ENCODE measurements around the gene TAS2R40. TPM values are rescaled to one million over a fixed set of nuclear protein-coding genes. Genes with fewer than 3 reads are reported as not detected.
"Not testable (repeated sequence)": the region's sequence is repeated elsewhere in the genome, so short reads cannot be mapped to it uniquely, and the experiment has no call there.

Gene TAS2R40
- not detected in 2 replicates for total RNA-seq (2014; rRNA removed; shearing (Covaris generic); ENCODE audit: low replicate concordance)

- DNase-seq (ENCODE audit: low read depth), result no peak
- in situ Hi-C loops (cut with HindIII; ENCODE audit: low pct_unique_long_range_greater_than_20kb, low sequenced_read_pairs), result no loop called here
Observed at GRCh38 chr7:143221737-143222136, at the start of gene TAS2R40. Gene TAS2R40, plus strand, starts transcription at chr7:143222037. Its CDS starts 42 bp downstream, at chr7:143222079.

GRCh38 chr7:143172354-143172753 is 49.5 kb upstream of the TAS2R40 start:
- DNase-seq (ENCODE audit: low read depth), result no peak
- in situ Hi-C loops (cut with HindIII; ENCODE audit: low pct_unique_long_range_greater_than_20kb, low sequenced_read_pairs), result no loop called here

DNA sequence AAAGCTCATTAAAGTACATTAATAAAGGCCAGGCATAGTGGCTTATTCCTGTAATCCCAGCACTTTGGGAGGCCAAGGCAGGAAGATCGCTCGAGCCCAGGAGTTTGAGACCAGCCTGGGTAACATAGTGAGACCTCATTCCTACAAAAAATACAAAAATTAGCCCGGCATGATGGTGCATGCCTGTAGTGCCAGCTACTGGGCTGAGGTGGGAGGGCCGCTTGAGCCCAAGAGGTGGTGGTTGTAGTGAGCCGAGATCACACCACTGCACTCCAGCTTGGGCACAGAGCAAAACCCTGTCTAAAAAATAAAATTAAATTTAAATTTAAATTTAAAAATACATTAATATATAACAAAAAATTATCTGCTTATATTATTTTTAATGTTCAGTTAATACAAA is 45.7 kb upstream of the TAS2R40 start:
- in situ Hi-C loops (cut with HindIII; ENCODE audit: low pct_unique_long_range_greater_than_20kb, low sequenced_read_pairs), result no loop called here
- no peak for DNase-seq (ENCODE audit: low read depth)

- no peak for DNase-seq (ENCODE audit: low read depth)
- in situ Hi-C loops (cut with HindIII; ENCODE audit: low pct_unique_long_range_greater_than_20kb, low sequenced_read_pairs), result no loop called here
Observed at GRCh38 chr7:143177374-143178119, 44.3 kb upstream of the TAS2R40 start.

DNA sequence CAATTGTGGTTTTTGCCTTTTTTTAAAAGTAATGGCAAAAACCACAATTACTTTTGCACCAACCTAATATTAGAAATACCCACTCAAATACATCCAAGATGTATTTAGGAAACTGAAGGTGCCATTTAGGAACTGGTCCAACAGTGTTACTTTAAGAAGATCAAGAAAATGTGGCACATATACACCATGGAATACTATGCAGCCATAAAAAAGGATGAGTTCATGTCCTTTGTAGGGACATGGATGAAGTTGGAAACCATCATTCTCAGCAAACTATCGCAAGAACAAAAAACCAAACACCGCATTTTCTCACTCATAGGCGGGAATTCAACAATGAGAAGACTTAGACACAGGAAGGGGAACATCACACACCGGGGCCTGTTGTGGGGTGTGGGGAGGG is 41.1 kb upstream of the TAS2R40 start:
- DNase-seq (ENCODE audit: low read depth); in situ Hi-C loops (cut with HindIII; ENCODE audit: low pct_unique_long_range_greater_than_20kb, low sequenced_read_pairs): not testable (repeated sequence)

DNA sequence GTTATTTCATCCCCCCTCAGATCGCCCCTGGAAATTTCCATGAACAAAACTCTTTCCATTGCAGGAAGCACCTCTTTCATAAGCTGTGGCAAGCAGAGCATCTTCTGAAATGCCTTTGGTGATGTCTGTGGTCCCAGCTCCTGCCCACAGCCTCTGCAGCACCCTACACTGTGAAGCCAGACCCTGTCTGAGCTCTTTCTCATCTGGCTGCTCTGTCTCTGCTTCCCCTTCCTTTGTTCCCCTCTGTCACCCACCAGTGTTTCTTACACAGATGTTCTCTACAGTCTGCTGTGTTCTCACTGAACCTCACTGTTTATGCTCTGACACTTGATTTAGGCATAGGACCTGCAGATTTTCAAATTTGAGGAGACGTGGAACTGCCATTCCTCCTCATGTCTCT is 40.5 kb upstream of the TAS2R40 start:
- no peak for DNase-seq (ENCODE audit: low read depth)
- in situ Hi-C loops (cut with HindIII; ENCODE audit: low pct_unique_long_range_greater_than_20kb, low sequenced_read_pairs), result no loop called here

GRCh38 chr7:143183024-143183423 is 38.8 kb upstream of the TAS2R40 start, which contains the start of gene TAS2R39:
Gene TAS2R39, plus strand, starts transcription at chr7:143183419. Its CDS starts 0 bp downstream, at chr7:143183419.
- no peak for DNase-seq (ENCODE audit: low read depth)
- in situ Hi-C loops (cut with HindIII; ENCODE audit: low pct_unique_long_range_greater_than_20kb, low sequenced_read_pairs), result no loop called here

DNA sequence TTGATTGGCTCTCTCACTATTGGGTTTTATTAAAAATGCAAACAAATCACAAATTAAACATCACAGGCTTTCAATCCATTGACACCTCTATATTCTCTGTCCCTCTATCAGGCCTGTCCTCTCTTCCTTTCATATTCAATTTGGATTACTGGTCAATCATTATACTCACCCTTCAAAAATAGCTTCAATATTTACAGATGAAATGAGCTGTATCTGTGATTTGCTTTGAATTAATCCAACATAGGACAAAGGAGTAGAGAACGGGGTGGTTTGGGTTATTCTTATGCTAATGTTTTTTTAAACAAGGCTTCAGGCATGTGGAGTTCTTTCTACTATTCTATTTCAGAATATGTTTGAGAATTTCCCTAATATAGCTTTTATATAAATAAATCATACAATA is 36.3 kb upstream of the TAS2R40 start:
- in situ Hi-C loops (cut with HindIII; ENCODE audit: low pct_unique_long_range_greater_than_20kb, low sequenced_read_pairs), result no loop called here
- DNase-seq (ENCODE audit: low read depth), result no peak

GRCh38 chr7:143188994-143189393 is 32.8 kb upstream of the TAS2R40 start:
- in situ Hi-C loops (cut with HindIII; ENCODE audit: low pct_unique_long_range_greater_than_20kb, low sequenced_read_pairs), result no loop called here
- DNase-seq (ENCODE audit: low read depth), result no peak

- no peak for DNase-seq (ENCODE audit: low read depth)
- in situ Hi-C loops (cut with HindIII; ENCODE audit: low pct_unique_long_range_greater_than_20kb, low sequenced_read_pairs), result no loop called here
Observed at GRCh38 chr7:143193880-143194279, 28.0 kb upstream of the TAS2R40 start.

GRCh38 chr7:143199040-143199439 is 22.8 kb upstream of the TAS2R40 start:
- in situ Hi-C loops (cut with HindIII; ENCODE audit: low pct_unique_long_range_greater_than_20kb, low sequenced_read_pairs), result no loop called here
- no peak for DNase-seq (ENCODE audit: low read depth)

DNA sequence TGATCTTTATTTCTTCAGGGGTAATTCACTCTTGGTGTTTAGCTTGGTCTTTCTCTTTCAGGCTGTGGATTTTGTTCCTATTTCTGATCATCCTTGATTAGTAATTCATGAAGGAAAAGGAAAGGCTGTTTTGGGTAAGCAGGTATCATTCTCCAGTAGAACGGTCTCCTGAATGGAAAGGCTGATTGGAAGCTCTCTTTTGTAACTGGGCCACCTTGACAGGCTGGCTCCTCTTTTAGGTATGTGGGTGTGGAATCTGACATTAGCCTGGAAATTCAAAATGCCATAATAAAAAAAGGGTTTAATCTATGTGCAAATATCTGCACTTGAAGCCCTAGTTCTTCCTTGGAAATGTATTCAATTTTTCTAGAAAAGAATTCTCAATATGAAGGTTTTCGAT is 19.7 kb upstream of the TAS2R40 start:
- in situ Hi-C loops (cut with HindIII; ENCODE audit: low pct_unique_long_range_greater_than_20kb, low sequenced_read_pairs), result no loop called here
- no peak for DNase-seq (ENCODE audit: low read depth)

DNA sequence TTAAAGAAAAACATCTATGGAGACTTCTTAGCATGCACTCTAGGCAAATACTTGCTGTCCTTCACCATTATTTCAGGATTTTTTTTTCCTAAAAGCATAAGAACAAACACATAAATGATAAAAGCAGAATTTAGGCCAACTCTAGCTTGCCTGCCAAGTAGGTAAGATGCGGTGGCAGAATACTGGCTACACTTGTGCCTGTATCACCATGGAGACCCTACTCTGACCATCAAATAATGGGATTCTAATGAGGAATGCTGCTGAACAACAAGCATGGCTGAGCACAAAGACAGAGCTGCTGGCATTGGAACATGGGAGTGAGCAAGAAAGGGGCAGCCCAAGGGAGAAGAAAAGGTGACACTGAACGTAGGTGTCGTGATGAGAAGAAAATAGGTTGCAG is 18.5 kb upstream of the TAS2R40 start:
- DNase-seq (ENCODE audit: low read depth), result no peak
- in situ Hi-C loops (cut with HindIII; ENCODE audit: low pct_unique_long_range_greater_than_20kb, low sequenced_read_pairs), result no loop called here

DNA sequence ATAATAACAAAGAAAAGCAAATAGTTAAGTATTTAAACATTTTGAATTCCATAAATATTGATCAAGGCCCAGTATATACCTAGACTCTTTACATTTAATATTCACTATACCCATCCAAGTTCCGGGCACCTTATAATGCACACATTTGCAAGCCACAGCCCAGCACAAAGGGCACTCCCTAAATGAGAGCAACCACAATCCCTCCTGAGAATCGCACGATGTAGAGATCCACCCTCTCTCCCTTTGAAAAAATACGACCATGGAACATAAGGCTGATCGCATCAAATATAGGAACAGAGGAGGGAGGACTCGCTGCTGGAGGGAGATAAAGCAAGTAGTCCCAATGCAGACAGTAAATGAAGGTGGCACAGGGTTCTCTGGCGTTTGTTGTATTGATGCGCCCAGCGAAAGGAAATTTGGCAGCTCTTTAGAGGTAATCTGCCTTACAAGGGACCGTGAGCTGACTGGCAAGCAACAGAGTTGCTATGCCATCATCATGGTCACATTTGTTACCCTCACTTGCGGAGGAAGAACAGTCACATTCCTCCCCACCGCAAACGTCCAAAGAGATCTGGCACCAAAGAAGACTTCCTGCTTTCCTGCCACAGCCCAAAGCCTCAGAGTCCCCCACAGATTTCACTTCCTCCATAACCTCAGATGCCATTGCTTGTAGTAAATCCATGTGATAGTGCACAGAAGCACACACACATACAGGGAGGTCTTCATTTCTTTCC is 16.1 kb upstream of the TAS2R40 start:
- no peak for DNase-seq (ENCODE audit: low read depth)
- in situ Hi-C loops (cut with HindIII; ENCODE audit: low pct_unique_long_range_greater_than_20kb, low sequenced_read_pairs), result no loop called here

DNA sequence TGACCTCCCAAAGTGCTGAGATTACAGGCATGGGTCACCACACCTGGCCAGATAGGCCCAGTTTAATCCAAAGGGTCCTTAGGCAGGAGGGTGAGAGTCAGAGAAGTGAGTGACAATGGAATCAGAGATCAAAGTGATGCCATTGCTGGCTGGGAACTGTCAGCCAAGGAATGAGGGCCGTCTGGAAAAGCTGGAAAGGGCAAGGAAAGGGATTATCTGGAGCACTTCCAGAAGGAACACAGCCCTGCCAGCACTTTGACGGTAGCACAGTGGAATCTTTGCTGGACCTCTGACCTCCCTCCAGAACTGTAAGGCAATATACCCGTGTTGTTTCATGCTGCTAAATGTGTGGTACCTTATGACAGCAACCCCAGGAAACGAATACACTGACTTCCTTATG is 11.3 kb upstream of the TAS2R40 start:
- DNase-seq (ENCODE audit: low read depth), result no peak
- in situ Hi-C loops (cut with HindIII; ENCODE audit: low pct_unique_long_range_greater_than_20kb, low sequenced_read_pairs), result no loop called here

- DNase-seq (ENCODE audit: low read depth); in situ Hi-C loops (cut with HindIII; ENCODE audit: low pct_unique_long_range_greater_than_20kb, low sequenced_read_pairs): not testable (repeated sequence)
Observed at GRCh38 chr7:143213478-143213877, 8.4 kb upstream of the TAS2R40 start.

DNA sequence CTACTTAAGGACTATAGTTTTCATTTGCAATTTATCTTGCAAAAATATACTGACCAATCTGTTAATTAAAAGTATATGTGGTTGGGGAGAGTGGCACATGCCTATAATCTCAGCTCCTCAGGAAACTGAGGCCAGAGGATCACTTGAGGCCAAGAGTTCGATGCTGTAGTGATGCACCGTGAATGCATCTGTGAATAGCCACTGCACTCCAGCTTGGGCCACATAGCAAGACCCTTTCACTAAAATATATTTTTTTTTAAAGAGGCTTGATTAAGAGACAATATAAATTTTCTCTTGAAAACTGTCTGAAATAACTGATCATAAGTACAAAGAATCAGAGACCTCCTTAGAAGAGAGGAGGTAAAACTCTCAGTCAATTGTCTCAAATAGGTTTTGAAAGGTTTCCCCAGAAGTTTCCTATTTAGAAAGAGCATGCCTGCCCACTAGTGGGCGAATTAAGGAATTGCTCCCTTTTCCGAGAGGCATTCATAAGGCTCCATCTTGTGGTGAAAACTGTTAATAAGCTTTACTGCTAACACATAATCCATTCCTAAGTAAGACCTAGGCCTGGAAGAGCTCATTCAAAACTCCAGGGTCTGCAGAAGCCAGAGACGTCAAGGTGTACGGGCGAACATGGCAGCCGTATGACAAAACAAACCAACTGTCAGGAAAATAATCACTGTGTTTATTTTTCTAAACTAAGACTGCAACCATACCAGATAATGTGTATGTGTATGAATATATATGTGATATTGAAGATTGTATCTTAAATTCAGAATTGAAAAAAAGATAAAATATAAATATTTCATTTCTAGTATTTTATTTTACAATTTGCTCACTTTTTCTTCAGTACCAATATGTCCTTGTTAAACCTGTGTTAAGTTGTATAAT is 6.8 kb upstream of the TAS2R40 start:
- peak; percentile 59 for DNase-seq (ENCODE audit: low read depth)
- in situ Hi-C loops (cut with HindIII; ENCODE audit: low pct_unique_long_range_greater_than_20kb, low sequenced_read_pairs), result no loop called here

DNA sequence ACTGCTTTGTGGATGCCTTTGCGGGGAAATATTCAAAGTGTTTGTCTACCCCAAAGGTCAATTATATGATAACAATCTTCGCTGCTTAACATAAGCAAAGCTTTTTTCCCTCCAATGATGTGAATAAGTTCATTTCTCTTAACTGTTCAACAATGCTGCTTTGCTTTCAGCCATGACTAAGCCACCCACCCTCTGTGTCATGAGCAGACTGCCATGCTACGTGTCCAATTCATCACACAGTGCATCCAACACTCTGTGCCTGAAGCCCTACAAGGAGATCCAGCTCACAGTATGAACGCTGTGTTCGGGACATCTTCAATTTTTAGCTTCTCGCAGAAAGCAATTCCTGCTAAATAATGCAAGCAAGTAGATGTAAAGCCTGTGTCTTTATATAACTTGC is 5.7 kb upstream of the TAS2R40 start:
- in situ Hi-C loops (cut with HindIII; ENCODE audit: low pct_unique_long_range_greater_than_20kb, low sequenced_read_pairs), result no loop called here
- DNase-seq (ENCODE audit: low read depth), result no peak

GRCh38 chr7:143216686-143217085 is 5.2 kb upstream of the TAS2R40 start:
- no peak for DNase-seq (ENCODE audit: low read depth)
- in situ Hi-C loops (cut with HindIII; ENCODE audit: low pct_unique_long_range_greater_than_20kb, low sequenced_read_pairs), result no loop called here
